Activated CD8-positive, alpha-beta memory T cell treated with anti-CD3 and anti-CD28 coated beads, Interleukin-2, amount 50 U/mL, for 48 hours (primary cell): Measurements from ENCODE around the gene NR6A1.

Experiments used
- DNase-seq: peaks from one replicate; pipeline ENCODE4 v3.0.0-alpha.2; 2020

Gene NR6A1

DNA sequence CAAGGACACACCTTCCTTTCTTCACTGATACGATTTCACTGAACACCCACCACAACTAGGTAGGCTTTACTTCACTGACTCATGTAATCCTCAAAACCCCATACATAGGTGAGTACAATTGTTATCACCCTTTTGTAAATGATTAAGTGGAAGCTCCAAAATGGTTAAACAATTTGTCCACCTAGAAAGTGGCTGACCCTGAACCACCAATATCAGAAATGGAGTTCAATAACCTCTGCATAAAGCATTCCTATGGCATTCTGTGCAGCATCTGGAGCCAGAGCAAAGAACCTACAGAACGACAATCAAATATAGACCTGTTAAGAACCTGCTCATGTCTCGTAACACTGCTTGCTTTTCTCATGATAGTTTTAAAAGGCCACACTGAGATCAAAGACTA, 213.2 kb downstream of the NR6A1 start:
- no peak for DNase-seq

DNA sequence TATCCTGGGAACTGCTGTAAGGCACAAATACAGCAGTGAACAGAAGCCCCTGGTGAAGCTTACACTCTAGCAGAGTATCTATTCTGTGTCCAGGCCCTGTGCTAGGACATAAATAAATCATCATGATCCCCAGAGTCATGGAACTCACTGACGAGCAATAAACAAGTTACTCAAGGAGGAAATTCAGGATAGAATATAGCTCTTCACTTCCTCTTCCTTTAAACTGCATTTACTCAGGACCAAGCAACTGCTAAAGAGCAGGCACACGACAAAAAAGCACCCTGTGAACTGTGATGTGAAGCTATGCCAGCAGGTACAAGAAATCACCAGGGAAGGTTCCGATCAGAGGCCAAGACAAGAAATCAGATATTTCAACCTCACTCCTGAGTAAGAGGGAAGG, 216.1 kb downstream of the NR6A1 start:
- no peak for DNase-seq

DNA sequence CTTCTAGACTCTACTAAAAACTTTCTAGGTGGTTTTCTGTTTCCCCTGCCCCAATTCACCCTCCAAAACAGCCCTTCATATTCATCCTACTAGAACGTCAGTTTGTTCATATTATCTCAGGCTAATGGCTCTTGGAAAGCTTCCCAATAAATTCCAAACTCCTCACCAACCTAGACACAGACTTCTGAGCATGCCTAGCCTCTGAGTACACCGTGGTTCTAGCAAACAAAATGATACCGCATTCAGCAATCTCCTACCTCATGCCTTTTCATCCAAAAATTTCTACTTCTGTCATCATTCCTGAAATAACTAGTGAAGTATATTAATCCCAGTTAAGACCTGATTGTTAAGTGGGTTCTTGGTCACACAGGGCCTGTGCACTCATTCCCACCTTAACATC, 217.4 kb downstream of the NR6A1 start:
- no peak for DNase-seq

DNA sequence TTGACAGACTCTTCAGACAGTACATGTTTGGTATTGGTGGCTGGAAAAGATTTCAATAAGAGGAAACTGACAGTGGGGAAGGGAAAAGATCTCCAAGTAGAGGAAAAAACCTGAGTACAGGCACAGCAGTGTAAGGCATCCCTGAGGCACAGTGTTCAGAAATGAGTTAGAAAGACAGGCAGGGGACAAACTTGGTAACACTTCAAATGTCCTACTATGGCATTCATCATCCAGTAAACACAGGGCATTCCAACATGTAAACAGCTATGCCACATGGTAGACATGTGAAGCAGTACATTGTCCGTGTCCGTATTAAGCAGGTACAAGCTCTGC, 218.9 kb downstream of the NR6A1 start:
- no peak for DNase-seq

DNA sequence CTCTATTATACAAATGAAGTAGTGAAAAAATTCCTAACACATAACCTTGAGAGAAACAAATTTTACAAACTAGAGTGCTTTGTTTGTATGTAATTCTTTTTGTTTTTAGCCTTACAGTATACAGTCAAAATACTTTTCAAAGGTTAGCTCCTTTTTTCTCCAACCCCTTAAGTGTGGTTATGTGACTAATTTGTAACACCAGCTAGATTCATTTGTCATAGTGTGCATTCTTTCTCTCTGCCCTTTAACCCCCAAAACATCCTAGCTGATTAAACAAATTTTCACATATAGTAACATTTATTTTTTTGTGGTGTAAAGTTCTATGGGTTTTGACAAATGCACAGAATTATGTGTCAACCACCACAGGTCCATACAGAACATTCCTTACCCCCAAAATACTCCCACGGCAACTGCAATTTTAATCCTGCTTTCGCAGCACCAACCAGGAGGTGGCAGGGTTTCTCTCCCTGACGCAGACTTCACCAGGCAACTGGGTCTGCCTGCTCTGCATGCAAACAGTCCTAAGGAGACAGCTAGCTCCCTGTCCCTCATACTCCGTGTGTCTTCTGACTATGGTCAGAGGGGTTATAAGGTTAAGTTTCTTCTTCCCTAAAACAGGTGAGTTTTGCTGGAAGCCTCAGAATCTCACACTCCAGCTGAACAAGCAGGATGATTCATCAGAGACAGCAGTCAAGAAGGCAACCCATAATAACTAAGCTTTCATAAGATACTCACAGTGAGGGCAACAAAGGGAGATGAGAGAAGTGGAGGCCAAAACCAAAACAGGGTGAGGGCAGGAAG, 219.4 kb downstream of the NR6A1 start:
- no peak for DNase-seq

DNA sequence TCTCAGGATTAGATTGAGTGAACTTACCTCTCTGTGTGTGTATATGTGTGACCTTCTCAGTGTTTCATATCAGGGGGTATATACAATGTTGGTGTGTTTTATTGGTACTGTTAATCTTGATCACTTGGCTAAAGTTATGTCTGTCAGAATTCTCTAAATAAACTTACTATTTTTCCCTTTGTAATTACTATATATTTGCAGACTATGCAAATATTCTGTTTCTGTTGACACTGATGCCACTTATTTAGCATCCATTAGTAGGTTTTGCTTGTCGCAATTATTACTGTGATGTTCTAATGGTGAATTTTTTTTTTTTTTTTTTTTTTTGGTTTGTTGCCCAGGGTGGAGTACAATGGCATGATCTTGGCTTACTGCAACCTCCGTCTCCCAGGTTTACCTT, 221.0 kb downstream of the NR6A1 start:
- DNase-seq: no peak

DNA sequence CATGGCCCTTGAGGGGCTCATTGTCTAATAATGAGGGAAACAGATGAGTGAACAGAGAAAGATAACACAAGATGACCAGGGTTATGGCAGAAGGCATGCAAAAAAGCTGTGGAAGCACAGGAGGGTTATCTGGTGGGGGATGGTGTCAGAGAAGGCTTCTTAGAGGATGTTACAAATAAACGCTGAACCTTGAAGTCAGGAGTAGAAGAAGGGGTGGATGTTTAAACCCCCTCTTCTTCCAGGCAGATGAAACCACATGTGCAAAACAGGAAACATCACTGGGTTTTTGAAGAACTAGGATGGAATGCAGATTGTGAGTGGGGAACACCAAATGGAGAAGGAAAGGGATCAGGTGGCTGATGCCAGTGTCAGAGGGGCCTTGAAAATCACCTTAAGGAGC, 222.1 kb downstream of the NR6A1 start:
- DNase-seq: no peak

DNA sequence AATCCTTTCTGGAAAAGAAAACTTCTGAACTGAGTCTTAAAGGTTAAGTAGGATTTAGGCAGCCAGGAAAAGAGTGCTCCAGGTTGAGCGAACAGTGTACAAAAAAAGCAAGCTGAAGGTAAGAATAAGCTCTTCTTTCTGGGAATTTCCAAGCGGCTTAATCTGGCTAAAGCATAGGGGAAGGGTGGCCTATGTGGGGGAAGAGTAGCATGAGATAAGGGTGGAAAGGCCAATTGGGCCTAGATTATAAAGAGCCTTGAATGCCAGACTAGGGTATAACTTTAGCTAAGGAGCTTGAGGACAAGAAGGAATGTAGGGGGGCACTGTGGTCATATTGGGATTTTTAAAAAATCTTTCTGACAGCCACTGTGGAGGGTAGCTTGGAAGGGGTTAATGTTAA, 226.6 kb downstream of the NR6A1 start:
- no peak for DNase-seq

DNA sequence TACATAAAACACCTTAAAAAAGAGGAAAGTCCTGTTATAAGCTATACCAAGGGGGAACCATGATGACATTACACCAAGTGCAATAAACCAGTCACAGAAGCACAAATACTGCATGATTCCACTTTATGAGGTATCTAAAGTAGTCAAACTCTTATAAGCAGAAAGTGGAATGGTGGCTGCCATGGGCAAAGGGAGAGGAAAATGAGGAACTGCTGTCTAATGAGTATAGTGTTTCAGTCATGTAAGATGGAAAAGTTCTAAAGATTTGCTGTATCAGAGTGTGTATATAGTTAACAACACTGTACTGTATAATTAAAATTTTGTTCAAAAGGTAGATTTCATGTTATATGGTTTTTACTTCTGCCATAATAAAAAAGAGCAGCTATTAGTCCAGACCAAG, 229.3 kb downstream of the NR6A1 start:
- no peak for DNase-seq

DNA sequence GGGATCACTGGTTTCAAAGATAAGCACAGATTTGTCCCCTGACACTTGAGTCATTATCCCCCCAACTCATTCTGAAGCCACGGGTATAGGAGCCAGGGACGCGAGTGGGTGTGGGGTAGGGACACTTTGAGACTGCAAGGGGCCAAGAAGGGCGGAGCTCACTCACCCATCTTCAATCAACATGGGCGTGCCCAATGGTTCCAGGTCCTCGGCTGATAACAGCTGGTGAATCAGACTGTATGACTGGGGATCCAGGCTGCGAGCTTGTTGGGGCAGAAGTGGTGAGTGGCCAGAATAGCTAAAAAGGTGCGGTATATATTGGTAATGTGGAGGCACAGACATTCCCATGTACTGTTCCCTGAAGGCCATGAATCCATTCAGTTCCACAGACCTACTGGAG, 233.2 kb downstream of the NR6A1 start:
- DNase-seq: no peak

DNA sequence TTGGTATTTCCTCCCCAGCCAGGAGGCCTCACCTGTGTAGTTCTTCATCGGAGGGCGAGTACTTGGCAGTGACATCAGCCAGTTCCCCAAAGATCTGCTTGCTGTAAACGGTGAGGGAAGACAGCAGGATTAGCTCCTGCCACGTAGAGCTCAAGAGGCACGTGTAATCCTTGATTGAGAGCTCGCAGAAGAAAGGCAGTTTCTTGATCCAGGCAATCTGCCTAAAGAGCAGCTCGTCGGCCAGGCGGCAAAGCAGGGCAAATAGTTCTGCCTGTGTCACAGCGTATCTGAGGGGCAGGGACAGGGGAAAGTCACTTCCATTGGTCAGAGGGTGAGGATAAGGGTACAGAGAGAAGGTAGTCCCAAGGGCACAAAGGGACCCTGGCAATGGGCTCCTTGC, 235.3 kb downstream of the NR6A1 start:
- no peak for DNase-seq

DNA sequence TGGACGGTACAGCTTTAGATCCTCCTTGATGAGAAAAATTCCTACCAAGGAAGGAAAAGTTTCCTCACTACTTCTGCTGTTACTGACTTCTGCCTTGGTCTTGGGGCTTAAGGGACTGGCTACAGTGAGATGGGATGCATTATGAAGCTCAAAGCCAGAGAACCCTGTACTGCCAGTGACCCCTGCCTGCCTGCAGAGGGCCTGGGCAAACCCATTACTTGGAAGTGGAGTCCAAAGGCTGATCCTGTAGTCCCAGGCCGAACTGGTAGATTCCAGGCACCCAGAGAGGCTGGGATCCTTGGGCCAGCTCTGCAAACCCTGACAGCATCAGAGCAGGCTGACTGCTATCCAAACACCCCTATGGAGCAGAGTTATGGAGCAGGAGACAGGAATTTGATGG, 238.2 kb downstream of the NR6A1 start:
- no peak for DNase-seq

DNA sequence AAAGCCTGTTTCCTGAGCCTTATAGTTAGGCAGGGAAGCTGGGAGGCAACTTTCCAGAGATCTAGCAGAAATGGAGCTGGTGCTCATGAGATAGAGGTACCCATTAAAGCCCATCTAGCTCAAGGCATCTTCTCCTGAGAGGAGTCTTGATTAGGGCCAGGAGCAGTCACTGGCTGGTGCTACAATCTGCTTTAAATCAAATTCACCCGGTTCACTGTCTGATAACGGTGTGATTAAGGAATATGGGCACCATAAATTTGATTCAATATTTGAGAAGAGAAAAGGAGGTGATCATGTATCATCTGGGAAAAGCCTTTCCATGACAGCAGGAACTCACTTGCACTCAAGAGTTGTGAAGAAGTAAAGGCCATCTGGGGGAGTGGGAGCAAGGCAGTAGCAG, 240.0 kb downstream of the NR6A1 start:
- no peak for DNase-seq

DNA sequence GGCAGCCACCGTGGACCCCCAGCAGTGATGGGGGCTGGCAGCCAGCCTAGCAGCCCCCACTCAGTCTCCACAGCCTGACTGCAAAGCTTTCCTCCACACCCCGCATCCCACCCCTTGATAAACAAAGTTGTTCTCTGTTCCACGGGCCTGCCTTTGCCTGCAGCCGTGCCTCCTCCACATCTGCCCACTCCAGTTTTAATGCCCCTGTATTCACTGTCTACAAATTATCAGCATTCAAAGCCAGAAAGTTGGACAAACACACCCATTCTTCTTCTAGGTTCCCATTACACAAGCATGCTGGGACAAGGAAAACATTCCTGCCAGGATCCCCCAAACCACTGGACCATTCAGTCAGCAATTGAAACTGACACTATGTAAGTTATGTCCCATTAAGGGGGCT, 240.9 kb downstream of the NR6A1 start:
- DNase-seq: no peak

DNA sequence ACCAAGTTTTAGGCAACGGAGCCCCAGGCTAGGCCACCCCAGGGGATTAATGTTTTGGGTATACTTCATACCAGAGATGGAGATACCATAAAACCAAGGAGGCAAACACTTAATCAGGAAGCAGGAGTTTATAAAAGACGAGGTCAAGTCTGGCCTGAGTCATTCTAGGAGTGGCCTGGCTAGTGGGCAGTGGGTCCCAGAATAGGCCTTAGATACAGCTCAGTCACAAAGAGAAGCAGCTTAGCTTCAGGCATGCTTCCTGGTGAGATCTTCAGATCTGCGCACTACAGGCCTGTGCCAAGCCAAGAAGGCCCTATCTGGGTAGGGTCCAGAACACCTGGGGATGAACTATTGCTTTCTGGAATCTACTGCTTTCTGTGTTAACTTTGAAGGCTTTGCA, 243.3 kb downstream of the NR6A1 start:
- DNase-seq: no peak

DNA sequence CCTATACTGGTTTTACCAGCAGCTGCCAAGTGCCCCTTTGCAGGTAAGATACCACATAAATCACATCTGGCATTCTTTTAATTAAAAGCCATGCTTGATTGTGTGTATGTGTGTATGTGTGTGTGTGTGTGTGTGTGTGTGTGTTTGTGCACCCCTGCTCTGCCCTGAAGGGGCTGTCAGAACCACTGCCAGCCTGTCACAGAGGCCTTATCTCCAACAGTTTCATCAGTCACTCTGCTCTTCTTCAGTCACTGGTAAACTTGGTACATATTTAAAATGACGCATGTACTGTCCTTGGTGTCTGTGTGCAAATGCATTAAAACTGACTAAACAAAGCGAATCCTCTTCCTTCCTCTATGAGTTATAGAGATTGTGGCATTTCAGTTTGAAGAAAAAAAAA, 244.9 kb downstream of the NR6A1 start:
- DNase-seq: no peak

DNA sequence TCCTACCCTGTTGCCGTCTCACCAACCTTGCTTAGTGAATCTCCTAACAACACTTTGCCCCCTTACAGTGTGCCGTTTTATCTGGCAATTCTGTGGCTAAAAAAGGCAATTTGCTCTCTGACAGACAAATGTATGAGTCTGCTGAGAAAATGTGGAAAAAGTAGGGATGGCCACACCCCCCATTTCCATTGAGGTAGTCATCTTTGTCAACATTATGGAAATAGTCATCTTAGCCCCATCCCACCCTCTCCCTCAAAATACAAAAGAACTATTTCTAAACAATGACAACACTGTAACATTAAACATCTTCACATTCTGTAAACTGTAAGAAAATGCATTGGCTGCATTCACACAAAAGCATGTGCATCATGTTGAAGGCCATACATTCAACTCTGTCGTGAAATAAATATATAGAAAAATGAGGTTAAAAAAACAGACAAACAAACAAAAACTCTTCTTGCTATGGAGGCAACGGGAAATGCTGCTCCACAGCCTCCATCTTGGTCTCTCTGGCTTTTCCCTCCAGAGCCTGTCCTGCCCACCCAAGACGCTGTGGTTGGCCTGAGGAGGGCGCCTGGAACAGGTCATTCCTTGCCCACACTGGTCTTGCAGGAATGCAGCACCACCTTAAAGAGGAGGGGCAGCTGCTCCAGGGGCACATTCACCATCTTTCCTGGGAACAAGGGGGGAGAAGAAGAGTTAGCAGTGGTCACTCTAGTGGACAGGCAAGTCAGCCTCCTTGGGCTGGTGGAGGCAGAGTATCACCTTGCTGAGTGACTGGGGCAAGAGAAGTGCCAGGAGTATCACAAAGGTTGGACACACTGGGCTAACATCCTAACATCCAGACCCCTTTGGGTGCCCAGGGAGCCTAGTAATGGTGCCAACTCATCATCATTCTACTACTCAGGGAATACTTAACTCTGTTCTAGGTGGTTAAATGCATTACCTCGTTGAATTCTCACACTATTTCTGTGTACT, 248.7 kb downstream of the NR6A1 start:
- no peak for DNase-seq

DNA sequence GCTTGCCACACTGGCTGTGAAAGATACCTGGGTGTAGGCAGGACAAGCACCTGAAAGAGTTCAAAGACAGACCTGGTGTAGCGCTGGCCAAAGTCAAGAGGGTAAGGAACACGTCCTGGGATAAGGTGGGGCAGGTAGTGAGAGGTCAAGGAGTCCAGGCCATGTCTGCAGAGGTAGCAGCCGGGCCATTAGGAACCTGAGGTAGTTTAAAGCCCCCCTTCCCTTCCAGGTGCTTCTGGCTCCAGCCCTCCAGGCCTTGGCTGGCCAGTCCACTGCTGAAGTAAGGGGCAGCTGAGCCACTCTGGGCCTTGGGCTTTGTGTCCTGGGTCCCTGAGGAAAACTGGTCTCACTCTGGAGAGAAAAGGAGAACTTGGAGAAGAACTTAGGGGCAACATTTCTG, 250.0 kb downstream of the NR6A1 start:
- no peak for DNase-seq

DNA sequence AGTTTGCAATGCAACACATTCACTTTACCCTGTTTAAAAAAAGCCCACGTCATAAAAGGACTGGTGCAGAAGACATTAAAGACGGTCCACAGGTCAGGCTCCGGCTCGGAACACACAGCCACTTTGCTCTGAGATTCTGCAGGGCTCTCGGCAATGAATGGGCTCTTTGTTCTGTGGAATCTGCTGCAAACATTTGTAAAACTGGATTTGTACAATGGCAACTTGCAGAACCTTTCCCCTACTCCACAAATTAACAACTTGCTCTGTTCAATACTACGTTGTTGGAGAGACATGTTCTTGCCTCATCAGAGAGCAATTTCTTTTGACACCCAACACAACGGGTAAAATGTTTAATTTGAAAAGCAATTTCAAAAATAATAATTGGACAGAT, 250.9 kb downstream of the NR6A1 start:
- DNase-seq: no peak

DNA sequence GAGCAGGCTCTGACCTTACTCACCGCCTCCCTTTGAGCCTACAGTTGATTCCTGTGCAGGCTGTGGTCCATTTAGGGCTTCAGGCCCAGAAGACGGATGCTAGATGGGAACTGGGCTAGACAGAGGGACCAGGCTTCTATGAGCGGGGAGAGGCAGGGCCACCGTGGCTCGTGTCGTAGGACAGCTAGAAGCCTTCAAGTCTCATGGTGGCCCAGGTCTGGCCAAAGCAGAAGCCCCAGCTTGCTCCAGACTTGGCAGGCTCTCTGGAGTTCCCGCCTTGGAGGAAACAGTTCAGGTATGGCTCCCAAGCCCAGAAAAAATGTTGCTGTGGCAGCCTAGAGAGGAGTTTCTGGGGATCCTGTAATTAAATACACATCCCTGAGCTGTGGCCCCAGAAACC, 253.0 kb downstream of the NR6A1 start:
- no peak for DNase-seq

DNA sequence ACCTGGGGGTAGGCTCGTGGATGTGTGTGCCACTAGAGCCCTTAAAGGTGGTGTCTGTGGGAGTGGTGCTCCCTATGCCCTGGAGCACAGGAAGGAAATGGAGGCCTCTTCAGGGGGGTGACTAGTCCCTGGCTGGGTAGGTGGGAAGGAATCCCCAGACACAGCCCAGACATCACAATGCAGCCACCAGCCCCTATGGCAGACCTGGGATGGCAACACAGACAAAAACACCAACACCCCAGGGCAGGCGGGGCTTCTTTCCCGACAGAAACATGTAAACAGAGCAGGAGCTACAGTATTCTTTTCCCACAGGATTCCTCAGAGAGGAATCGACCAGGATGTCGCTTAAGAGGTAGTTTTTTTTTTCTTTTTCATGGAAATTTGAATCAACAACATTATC, 253.5 kb downstream of the NR6A1 start:
- no peak for DNase-seq

DNA sequence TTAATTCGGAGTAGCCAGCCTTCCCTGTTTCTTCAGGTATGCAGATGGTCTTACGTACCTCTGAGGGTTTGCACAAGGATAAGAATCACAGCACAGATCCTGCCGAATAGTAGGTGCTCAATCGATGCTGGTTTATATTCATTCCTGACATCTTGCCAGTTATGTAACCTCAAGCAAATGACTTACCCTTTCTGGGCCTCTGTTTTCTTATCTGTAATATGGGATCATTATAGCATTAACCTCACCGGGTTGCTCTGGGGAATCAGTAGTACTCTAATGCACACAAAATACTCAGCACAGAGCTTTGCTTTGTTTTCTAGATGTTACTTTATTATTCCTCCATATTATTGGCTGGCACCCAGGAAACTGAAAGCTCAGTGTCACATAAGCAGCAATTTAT, 256.2 kb downstream of the NR6A1 start:
- DNase-seq: no peak

DNA sequence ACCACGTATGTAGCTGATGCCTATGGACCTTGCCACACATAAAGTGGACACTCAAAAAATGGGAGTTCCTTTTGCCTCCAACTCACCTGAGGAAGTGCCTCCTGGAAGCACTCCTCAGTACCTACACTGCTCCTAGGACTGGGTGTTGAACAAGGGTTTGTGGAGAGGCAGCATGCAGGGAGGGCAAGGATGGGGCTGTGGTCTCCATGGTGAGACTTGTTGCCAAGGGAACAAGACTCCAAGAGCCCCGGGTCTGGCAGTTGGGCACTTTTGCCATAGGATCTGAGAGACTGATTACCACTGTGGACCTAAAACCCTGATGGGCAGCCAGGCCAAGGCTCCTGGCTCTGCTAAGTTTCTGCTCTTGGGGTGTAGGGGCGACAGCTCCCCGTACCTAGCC, 257.0 kb downstream of the NR6A1 start:
- no peak for DNase-seq

DNA sequence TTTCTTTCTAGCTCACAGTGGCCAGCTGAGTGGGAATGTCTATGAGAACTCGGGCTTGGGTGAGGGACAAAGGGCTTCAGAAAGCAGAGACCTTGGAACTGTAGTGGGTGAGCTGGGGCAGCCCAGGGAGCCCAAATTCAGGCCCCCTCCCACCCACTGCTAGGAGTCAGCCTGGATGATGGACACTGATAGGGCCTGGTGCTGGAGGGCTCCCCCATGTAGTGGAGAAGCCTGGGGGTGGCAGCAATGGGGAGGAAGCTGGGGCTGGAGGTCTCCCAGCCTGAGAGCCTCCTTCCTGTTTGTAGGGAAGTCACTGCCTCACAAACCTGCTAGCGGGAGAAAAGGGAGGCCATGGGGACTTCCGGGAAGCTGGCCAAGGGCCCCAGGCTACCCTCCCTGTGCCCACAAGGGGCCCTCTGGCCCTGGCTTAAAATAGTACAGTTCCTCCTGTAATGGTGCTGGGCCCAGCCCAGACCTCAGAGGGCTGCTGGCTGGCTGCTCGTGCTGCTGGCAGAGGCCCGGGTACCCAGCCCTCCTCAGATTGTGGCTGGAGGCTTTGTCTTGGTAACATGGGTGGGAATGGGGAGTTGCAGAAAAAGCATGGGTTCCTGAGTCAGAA, 257.6 kb downstream of the NR6A1 start:
- DNase-seq: no peak
